Measurements from ENCODE around the gene ARAP1.

ARAP1 gene

GRCh38 chr11:72721689-72722049 lies 30.5 kb downstream of the ARAP1 start:
- no peak for DNase-seq

- no peak for DNase-seq
Observed at GRCh38 chr11:72721276-72721675, 30.9 kb downstream of the ARAP1 start.

- no peak for DNase-seq
Observed at GRCh38 chr11:72720784-72721183, 31.4 kb downstream of the ARAP1 start.

- DNase-seq = no peak
Observed at GRCh38 chr11:72720047-72720446, 32.2 kb downstream of the ARAP1 start.

- no peak for DNase-seq
Observed at GRCh38 chr11:72719551-72719950, 32.7 kb downstream of the ARAP1 start.

GRCh38 chr11:72719144-72719543 lies 33.1 kb downstream of the ARAP1 start:
- DNase-seq = no peak

- DNase-seq = no peak
Observed at GRCh38 chr11:72718101-72718501, 34.1 kb downstream of the ARAP1 start.

- no peak for DNase-seq
Observed at GRCh38 chr11:72716788-72717435, 35.3 kb downstream of the ARAP1 start.

GRCh38 chr11:72716290-72716689 lies 35.9 kb downstream of the ARAP1 start:
- no peak for DNase-seq

- DNase-seq = no peak
Observed at GRCh38 chr11:72712841-72713240, 39.4 kb downstream of the ARAP1 start.

- DNase-seq = no peak
Observed at GRCh38 chr11:72712168-72712751, 39.9 kb downstream of the ARAP1 start.

GRCh38 chr11:72711141-72711540 lies 41.1 kb downstream of the ARAP1 start:
- DNase-seq = no peak

GRCh38 chr11:72710278-72710677 lies 41.9 kb downstream of the ARAP1 start:
- no peak for DNase-seq

GRCh38 chr11:72709478-72710238 lies 42.5 kb downstream of the ARAP1 start:
- DNase-seq = no peak

- DNase-seq = no peak
Observed at GRCh38 chr11:72707032-72707431, 45.2 kb downstream of the ARAP1 start.

GRCh38 chr11:72706579-72706978 lies 45.6 kb downstream of the ARAP1 start:
- no peak for DNase-seq

- DNase-seq = no peak
Observed at GRCh38 chr11:72705442-72706365, 46.5 kb downstream of the ARAP1 start.

- no peak for DNase-seq
Observed at GRCh38 chr11:72704783-72705265, 47.4 kb downstream of the ARAP1 start.

GRCh38 chr11:72704028-72704782 lies 48.0 kb downstream of the ARAP1 start:
- no peak for DNase-seq

GRCh38 chr11:72703267-72704008 lies 48.8 kb downstream of the ARAP1 start:
- peak; percentile 42 for DNase-seq

GRCh38 chr11:72702577-72703241 lies 49.5 kb downstream of the ARAP1 start:
- no peak for DNase-seq

All from amniotic stem cell (primary cell).